ENCODE results near the gene LHFPL3. TPM values are rescaled to one million over a fixed set of nuclear protein-coding genes. Genes with fewer than 3 reads are reported as not detected.

Gene LHFPL3
- polyA plus RNA-seq, 1 donor from 2014 or later = 5.6 TPM

- H3K9me3 ChIP-seq (ENCODE audit: low read length) = no peaks in the 10 kb centered on the region
- H3K79me2 ChIP-seq (replicated peaks; ENCODE audit: insufficient read depth, low read length) = no peaks in the 10 kb centered on the region
- H4K20me1 ChIP-seq (ENCODE audit: insufficient read depth) = no peaks in the 10 kb centered on the region
- H3K4me3 ChIP-seq (ENCODE audit: low read length) = no peak overlapping the region
- no peak for TF ChIP-seq SMC3 (conservative IDR thresholded peaks at IDR 0.05; ENCODE audit: poor library complexity)
- no peak for TF ChIP-seq MXI1 (conservative IDR thresholded peaks at IDR 0.05; ENCODE audit: poor library complexity, severe bottlenecking)
- TF ChIP-seq TAF1 (IDR thresholded peaks at IDR 0.05; ENCODE audit: low read depth) = no peak
- TF ChIP-seq EZH2 (IDR thresholded peaks at IDR 0.05; ENCODE audit: borderline replicate concordance, insufficient read depth, low read length, poor library complexity, severe bottlenecking) = no peak
- TF ChIP-seq REST (IDR thresholded peaks at IDR 0.05; ENCODE audit: borderline replicate concordance) = no peak
- TF ChIP-seq POLR2AphosphoS5 (IDR thresholded peaks at IDR 0.05) = no peak
- TF ChIP-seq RAD21 (conservative IDR thresholded peaks at IDR 0.05) = no peak
- no peak for TF ChIP-seq EP300 (conservative IDR thresholded peaks at IDR 0.05; ENCODE audit: poor library complexity, severe bottlenecking)
- TF ChIP-seq CTCF (IDR thresholded peaks at IDR 0.05; ENCODE audit: poor library complexity, severe bottlenecking) = no peak
- H2AFZ ChIP-seq (ENCODE audit: low read depth, low read length) = no peak overlapping the region
- no peak overlapping the region for H3K27ac ChIP-seq (ENCODE audit: low read length)
- H3K9ac ChIP-seq (ENCODE audit: low read length) = no peak overlapping the region
- H3F3A ChIP-seq (ENCODE audit: insufficient read depth, low read length, poor library complexity, severe bottlenecking) = no peaks in the 10 kb centered on the region
- H3K36me3 ChIP-seq (ENCODE audit: insufficient read depth, low read length) = no peaks in the 10 kb centered on the region
- no peaks in the 10 kb centered on the region for H3K27me3 ChIP-seq (ENCODE audit: insufficient read depth, low read depth, low read length)
- H3K4me2 ChIP-seq (ENCODE audit: low read length) = no peak overlapping the region
- H3K9me2 ChIP-seq (ENCODE audit: insufficient read depth, low read length) = no peaks in the 10 kb centered on the region
Measured at GRCh38 chr7:104927055-104927454, 598.7 kb downstream of the LHFPL3 start.

- no peaks in the 10 kb centered on the region for H4K20me1 ChIP-seq (ENCODE audit: insufficient read depth)
- no peaks in the 10 kb centered on the region for H3K36me3 ChIP-seq (ENCODE audit: insufficient read depth, low read length)
- no peaks in the 10 kb centered on the region for H3K9me2 ChIP-seq (ENCODE audit: insufficient read depth, low read length)
- H3K9me3 ChIP-seq (ENCODE audit: low read length) = no peaks in the 10 kb centered on the region
- no peaks in the 10 kb centered on the region for H3F3A ChIP-seq (ENCODE audit: insufficient read depth, low read length, poor library complexity, severe bottlenecking)
- H3K27ac ChIP-seq (ENCODE audit: low read length) = no peak overlapping the region
- no peak overlapping the region for H3K4me2 ChIP-seq (ENCODE audit: low read length)
- no peak overlapping the region for H3K4me3 ChIP-seq (ENCODE audit: low read length)
- no peaks in the 10 kb centered on the region for H3K79me2 ChIP-seq (replicated peaks; ENCODE audit: insufficient read depth, low read length)
- no peaks in the 10 kb centered on the region for H3K27me3 ChIP-seq (ENCODE audit: insufficient read depth, low read depth, low read length)
- no peak for TF ChIP-seq MXI1 (conservative IDR thresholded peaks at IDR 0.05; ENCODE audit: poor library complexity, severe bottlenecking)
- TF ChIP-seq POLR2AphosphoS5 (IDR thresholded peaks at IDR 0.05) = no peak
- no peak for TF ChIP-seq EP300 (conservative IDR thresholded peaks at IDR 0.05; ENCODE audit: poor library complexity, severe bottlenecking)
- no peak for TF ChIP-seq EZH2 (IDR thresholded peaks at IDR 0.05; ENCODE audit: borderline replicate concordance, insufficient read depth, low read length, poor library complexity, severe bottlenecking)
- no peak for TF ChIP-seq RAD21 (conservative IDR thresholded peaks at IDR 0.05)
- TF ChIP-seq TAF1 (IDR thresholded peaks at IDR 0.05; ENCODE audit: low read depth) = no peak
- no peak for TF ChIP-seq REST (IDR thresholded peaks at IDR 0.05; ENCODE audit: borderline replicate concordance)
- no peak for TF ChIP-seq SMC3 (conservative IDR thresholded peaks at IDR 0.05; ENCODE audit: poor library complexity)
- TF ChIP-seq CTCF (IDR thresholded peaks at IDR 0.05; ENCODE audit: poor library complexity, severe bottlenecking) = no peak
- no peak overlapping the region for H3K9ac ChIP-seq (ENCODE audit: low read length)
- no peak overlapping the region for H2AFZ ChIP-seq (ENCODE audit: low read depth, low read length)
Measured at GRCh38 chr7:104928721-104929400, 600.5 kb downstream of the LHFPL3 start.
